IMR-90 (cell line): ENCODE results near the gene TSPY2. TPM values are rescaled to one million over a fixed set of nuclear protein-coding genes. Genes with fewer than 3 reads are reported as not detected.
"Not testable (repeated sequence)": the region's sequence is repeated elsewhere in the genome, so short reads cannot be mapped to it uniquely, and the experiment has no call there.

Experiments
- ATAC-seq: fragments of 200-7000 bp; cut with Tn5 transposase; 2 replicates; pipeline ENCODE4 v1.9.1; 2020; ENCODE audit warnings: low read depth, mild to moderate bottlenecking, moderate library complexity
- Bru-seq: library from RNA; stranded (reverse); fragments of 400-500 nt; gene quantifications from one replicate; lab custom pipeline; 2021; lab: Mats Ljungman, UMichigan
- BruChase-seq, 2 experiments: library from RNA; stranded (reverse); fragments of 400-500 nt; gene quantifications; one replicate each; lab custom pipeline; 2021; lab: Mats Ljungman, UMichigan
- BruUV-seq: library from RNA; stranded (reverse); fragments of 400-500 nt; replicated peaks from 2 replicates; lab custom pipeline; 2021; lab: Mats Ljungman, UMichigan
- CTCF ChIA-PET: fragments of 300-600 bp; formaldehyde crosslinking; extraction: SDS; loops from one replicate; lab custom pipeline; 2021; ENCODE audit warnings: antibody characterized with exemption; lab: Yijun Ruan, JAX
- POLR2A ChIA-PET: fragments of 300-600 bp; sonication (Branson Sonifier 250); formaldehyde crosslinking; loops from one replicate; lab custom pipeline; 2022; ENCODE audit warnings: antibody characterized with exemption; ENCODE audit not compliant: unreplicated experiment; lab: Charles Lee
- DNase-seq: peaks from one replicate; pipeline ENCODE4 v3.0.0; 2013
- H2AFZ ChIP-seq: replicated peaks from 2 replicates; pipeline ENCODE3; 2013; ENCODE audit warnings: low read length, mild to moderate bottlenecking; ENCODE audit not compliant: poor library complexity
- H2AK5ac ChIP-seq: 2 replicates; pipeline ENCODE4 v1.6.1; 2013; ENCODE audit warnings: low read depth, low read length, inconsistent platforms
- H2AK9ac ChIP-seq: replicated peaks from 2 replicates; pipeline ENCODE3; 2013; ENCODE audit warnings: mild to moderate bottlenecking, low read depth, low read length, moderate library complexity; ENCODE audit not compliant: poor library complexity
- H2BK120ac ChIP-seq: 2 replicates; pipeline ENCODE4 v1.6.1; 2013; ENCODE audit warnings: low read depth, low read length, inconsistent platforms
- H2BK15ac ChIP-seq: 3 replicates; pipeline ENCODE4 v1.6.1; 2013; ENCODE audit warnings: low read depth, low read length, inconsistent platforms
- H2BK20ac ChIP-seq: 2 replicates; pipeline ENCODE4 v1.6.1; 2013; ENCODE audit warnings: low read depth, mild to moderate bottlenecking, inconsistent platforms, low read length, moderate library complexity
- H2BK5ac ChIP-seq: 2 replicates; pipeline ENCODE4 v1.6.1; 2013; ENCODE audit warnings: mild to moderate bottlenecking, low read depth, low read length, inconsistent platforms; ENCODE audit not compliant: poor library complexity, severe bottlenecking
- H3K14ac ChIP-seq: replicated peaks from 2 replicates; pipeline ENCODE4 v1.6.1; 2013; ENCODE audit warnings: low read depth, low read length, inconsistent platforms
- H3K18ac ChIP-seq: 2 replicates; pipeline ENCODE4 v1.6.1; 2013; ENCODE audit warnings: low read depth, low read length, control low read depth
- H3K23ac ChIP-seq: 2 replicates; pipeline ENCODE4 v1.6.1; 2013; ENCODE audit warnings: low read depth, low read length, inconsistent platforms
- H3K27ac ChIP-seq: 2 replicates; pipeline ENCODE4 v1.5.1; 2013; ENCODE audit warnings: mild to moderate bottlenecking, control low read depth, low read length; ENCODE audit not compliant: insufficient read depth
- H3K27me3 ChIP-seq: 2 replicates; pipeline ENCODE4 v1.6.1; 2013; ENCODE audit warnings: low read length; ENCODE audit not compliant: control insufficient read depth, insufficient read depth
- H3K36me3 ChIP-seq: 2 replicates; pipeline ENCODE4 v1.6.1; 2013; ENCODE audit warnings: low read length, mixed read lengths; ENCODE audit not compliant: control insufficient read depth, insufficient read depth
- H3K4ac ChIP-seq: 2 replicates; pipeline ENCODE4 v1.6.1; 2013; ENCODE audit warnings: low read depth, low read length, inconsistent platforms
- H3K4me1 ChIP-seq: 2 replicates; pipeline ENCODE4 v1.6.1; 2013; ENCODE audit warnings: low read length, mixed read lengths; ENCODE audit not compliant: control insufficient read depth, insufficient read depth
- H3K4me2 ChIP-seq: 2 replicates; pipeline ENCODE4 v1.6.1; 2013; ENCODE audit warnings: low read depth, mild to moderate bottlenecking, control low read depth, low read length, moderate library complexity
- H3K4me3 ChIP-seq: 2 replicates; pipeline ENCODE4 v1.5.1; 2013; ENCODE audit warnings: low read depth, mild to moderate bottlenecking, control low read depth, low read length, moderate library complexity; ENCODE audit not compliant: insufficient read depth
- H3K56ac ChIP-seq: 2 replicates; pipeline ENCODE4 v1.6.1; 2013; ENCODE audit warnings: low read length, inconsistent platforms; ENCODE audit not compliant: insufficient read depth; ENCODE audit errors: extremely low read depth
- H3K79me1 ChIP-seq, 2 experiments: 2 replicates each; pipeline ENCODE4 v1.6.1; 2013; ENCODE audit warnings: low read length in 2 of 2, inconsistent platforms in 1 of 2, low read depth in 1 of 2
- H3K9ac ChIP-seq: 2 replicates; pipeline ENCODE4 v1.6.1; 2013; ENCODE audit warnings: low read depth, low read length, control low read depth
- H3K9me1 ChIP-seq: 2 replicates; pipeline ENCODE4 v1.6.1; 2013; ENCODE audit warnings: low read length, inconsistent platforms; ENCODE audit not compliant: insufficient read depth
- H3K9me3 ChIP-seq: 2 replicates; pipeline ENCODE4 v1.6.1; 2013; ENCODE audit warnings: low read length; ENCODE audit not compliant: control insufficient read depth, insufficient read depth
- H4K20me1 ChIP-seq: 2 replicates; pipeline ENCODE4 v1.6.1; 2013; ENCODE audit warnings: low read length, inconsistent platforms; ENCODE audit not compliant: insufficient read depth
- H4K5ac ChIP-seq: 2 replicates; pipeline ENCODE4 v1.6.1; 2013; ENCODE audit warnings: mild to moderate bottlenecking, low read depth, low read length, control low read depth
- H4K8ac ChIP-seq, 2 experiments: 2 replicates each; pipeline ENCODE4 v1.6.1; 2013; ENCODE audit warnings: low read depth in 2 of 2, low read length in 2 of 2, control low read depth in 1 of 2, inconsistent platforms in 1 of 2
- H4K91ac ChIP-seq: 2 replicates; pipeline ENCODE4 v1.6.1; 2013; ENCODE audit warnings: low read depth, low read length, inconsistent platforms; ENCODE audit not compliant: insufficient read depth
- WGBS, 2 experiments: methylation state at CpG; one replicate each; pipeline versions ENCODE4 v1.1.5 to v1.1.7; 2013; ENCODE audit warnings: missing lambda C conversion rate in 2 of 2; ENCODE audit not compliant: insufficient read length in 1 of 2; ENCODE audit errors: extremely low coverage in 2 of 2; 5-methylcytosine and 5-hydroxymethylcytosine counted together
- dilution Hi-C: fragments of 300-500 bp; cut with HindIII; formaldehyde crosslinking; loops from one replicate; pipeline ENCODE4 v1.14.3; 2018; ENCODE audit warnings: low sequenced_read_pairs; ENCODE audit not compliant: unreplicated experiment
- in situ Hi-C: fragments of 300-500 bp; cut with MboI; formaldehyde crosslinking; loops from 3 replicates; pipeline ENCODE4 v1.14.3; 2019; ENCODE audit warnings: low sequenced_read_pairs, inconsistent platforms, mixed read lengths
- intact Hi-C: fragments of 100-400 bp; cut with micrococcal nuclease; formaldehyde crosslinking; loops from 2 replicates; pipeline ENCODE4 v1.10.0; 2022
- long read RNA-seq: library from polyadenylated mRNA; unstranded; transcript quantifications from one replicate; pipeline ENCODE4 v2.0.0, GENCODE V29; 2021; ENCODE audit not compliant: unreplicated experiment
- polyA plus RNA-seq, 3 experiments: library from polyadenylated mRNA; depleted of rRNA; stranded (reverse); fragments of >200 nt; gene quantifications; 2 replicates each; pipeline ENCODE4 v1.2.3, GENCODE V29; 2012; ENCODE audit warnings: low replicate concordance in 1 of 3
- total RNA-seq: library from RNA; depleted of rRNA; stranded (reverse); fragments of >200 nt; gene quantifications from 2 replicates; pipeline ENCODE4 v1.2.3, GENCODE V29; 2012; rRNA removed

Gene TSPY2
- not detected in 2 replicates for total RNA-seq
- not detected in 2 replicates for polyA plus RNA-seq (2012; rRNA removed)
- not detected in 2 replicates for polyA plus RNA-seq (2012; cell fraction: cytosol; rRNA removed)
- polyA plus RNA-seq (2012; cell fraction: nucleus; rRNA removed; ENCODE audit: low replicate concordance) = not detected in 2 replicates
- not detected for Bru-seq, nascent RNA
- not detected for BruChase-seq, experiment 1, labeled RNA remaining after a 6-hour chase
- not detected for BruChase-seq, experiment 2, labeled RNA remaining after a 2-hour chase
- long read RNA-seq = 0 reads

GRCh38 chrY:6245923-6246322, at the start of gene TSPY2:
TSS of gene TSPY2 (plus strand) at chrY:6246223. CDS start at chrY:6246269, 46 bp downstream.
- H3K18ac ChIP-seq, H3K79me1 ChIP-seq, H4K5ac ChIP-seq, H4K91ac ChIP-seq, H2BK15ac ChIP-seq, H3K9me1 ChIP-seq, H3K4me1 ChIP-seq, H3K23ac ChIP-seq, in situ Hi-C loops, H3K9ac ChIP-seq, H2AK9ac ChIP-seq, intact Hi-C loops, H3K4me3 ChIP-seq, H3K9me3 ChIP-seq, H3K4ac ChIP-seq, H3K4me2 ChIP-seq, H3K36me3 ChIP-seq, H2AK5ac ChIP-seq, H2BK20ac ChIP-seq, H4K8ac ChIP-seq, ATAC-seq, H3K27me3 ChIP-seq, H3K56ac ChIP-seq, dilution Hi-C loops, H2AFZ ChIP-seq, POLR2A ChIA-PET, H3K14ac ChIP-seq, H3K27ac ChIP-seq, CTCF ChIA-PET, DNase-seq, H2BK120ac ChIP-seq, H4K20me1 ChIP-seq, H2BK5ac ChIP-seq, BruUV-seq: not testable (repeated sequence)
- no CpG with 5 or more reads among the region's 27 CpGs for WGBS, 2 experiments

DNA sequence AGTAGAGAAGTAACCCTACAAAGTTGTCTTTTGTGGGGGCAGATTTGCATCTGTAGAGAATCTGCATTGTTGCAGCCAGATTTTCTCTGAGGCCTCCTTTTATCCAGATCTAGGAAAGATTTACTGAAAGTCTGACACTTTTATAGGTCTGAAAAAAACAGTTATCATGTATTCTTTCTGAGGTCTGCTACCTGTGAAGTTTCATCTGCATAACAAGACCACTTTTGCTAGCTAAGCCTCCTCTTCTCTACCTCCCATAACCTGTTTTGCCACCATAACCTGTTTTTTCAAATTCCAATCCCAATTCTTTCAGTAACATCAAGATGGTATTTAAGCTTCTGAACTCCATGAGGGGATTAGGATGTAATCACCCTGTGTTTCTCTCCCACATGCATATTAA, 36.5 kb upstream of the TSPY2 start:
- dilution Hi-C loops, H3K27ac ChIP-seq, CTCF ChIA-PET, H3K4ac ChIP-seq, H3K9me1 ChIP-seq, H2BK120ac ChIP-seq, H2BK15ac ChIP-seq, H3K4me2 ChIP-seq, H3K14ac ChIP-seq, intact Hi-C loops, H4K8ac ChIP-seq, H2AFZ ChIP-seq, H3K56ac ChIP-seq, H3K79me1 ChIP-seq, H2BK20ac ChIP-seq, H2AK5ac ChIP-seq, H2AK9ac ChIP-seq, H4K5ac ChIP-seq, DNase-seq, H2BK5ac ChIP-seq, ATAC-seq, H3K18ac ChIP-seq, H3K27me3 ChIP-seq, BruUV-seq, in situ Hi-C loops, POLR2A ChIA-PET, H3K4me1 ChIP-seq, H3K9me3 ChIP-seq, H3K23ac ChIP-seq, H3K4me3 ChIP-seq, H4K20me1 ChIP-seq, H3K9ac ChIP-seq, H4K91ac ChIP-seq, H3K36me3 ChIP-seq: not testable (repeated sequence)
